A673 (cell line): ENCODE measurements around the gene TTC33. TPM values are rescaled to one million over a fixed set of nuclear protein-coding genes. Genes with fewer than 3 reads are reported as not detected.
"Not testable (repeated sequence)": the region's sequence is repeated elsewhere in the genome, so short reads cannot be mapped to it uniquely, and the experiment has no call there.

ENCODE experiments used
- BruUV-seq: library from RNA; stranded (reverse); fragments of 400-500 nt; replicated peaks from 2 replicates; lab custom pipeline; 2021; lab: Mats Ljungman, UMichigan
- CTCF ChIA-PET: fragments of 300-600 bp; sonication (Branson Sonifier 250); formaldehyde crosslinking; loops from one replicate; lab custom pipeline; 2022; ENCODE audit warnings: antibody characterized with exemption; lab: Charles Lee
- POLR2A ChIA-PET: fragments of 300-600 bp; sonication (Branson Sonifier 250); formaldehyde crosslinking; loops from one replicate; lab custom pipeline; 2022; ENCODE audit warnings: antibody characterized with exemption; ENCODE audit not compliant: low non-redundant PET; lab: Charles Lee
- DNase-seq: peaks from one replicate; pipeline ENCODE4 v3.0.0-alpha.2; 2015; ENCODE audit warnings: low spot score
- H3K27ac ChIP-seq: fragments of 200-600 bp; sonication (generic); 2 replicates; pipeline ENCODE4 v1.5.1; 2016; ENCODE audit warnings: mixed run types, low read depth, mild to moderate bottlenecking, mixed read lengths, antibody characterized with exemption, low read length; ENCODE audit not compliant: poor library complexity, severe bottlenecking
- H3K27me3 ChIP-seq: fragments of 200-600 bp; sonication (generic); replicated peaks from 2 replicates; pipeline ENCODE4 v1.6.1; 2017; ENCODE audit warnings: mixed run types, low read depth, mild to moderate bottlenecking, mixed read lengths, antibody characterized with exemption, low read length; ENCODE audit not compliant: insufficient read depth, poor library complexity
- H3K36me3 ChIP-seq: fragments of 200-600 bp; sonication (generic); 2 replicates; pipeline ENCODE4 v1.6.1; 2016; ENCODE audit warnings: mixed run types, mild to moderate bottlenecking, mixed read lengths, antibody characterized with exemption, low read length; ENCODE audit not compliant: insufficient read depth, poor library complexity, severe bottlenecking
- H3K4me1 ChIP-seq: fragments of 200-600 bp; sonication (generic); 2 replicates; pipeline ENCODE4 v1.6.1; 2017; ENCODE audit warnings: mixed run types, mild to moderate bottlenecking, mixed read lengths, antibody characterized with exemption, low read length; ENCODE audit not compliant: insufficient read depth, poor library complexity, severe bottlenecking
- H3K4me3 ChIP-seq: fragments of 200-600 bp; sonication (generic); 2 replicates; pipeline ENCODE4 v1.5.1; 2016; ENCODE audit warnings: low read depth, mixed run types, mild to moderate bottlenecking, mixed read lengths, low read length; ENCODE audit not compliant: poor library complexity, severe bottlenecking
- H3K9me3 ChIP-seq: fragments of 200-600 bp; sonication (generic); 2 replicates; pipeline ENCODE4 v1.6.1; 2016; ENCODE audit warnings: mixed run types, low read depth, mild to moderate bottlenecking, mixed read lengths, antibody characterized with exemption, low read length; ENCODE audit not compliant: poor library complexity, severe bottlenecking
- EZH2 ChIP-seq: fragments of 200-600 bp; sonication (generic); IDR thresholded peaks from 2 replicates; pipeline ENCODE4 v1.6.1; 2017; ENCODE audit warnings: borderline replicate concordance, low read depth, mild to moderate bottlenecking, mixed read lengths, antibody characterized with exemption, low read length; ENCODE audit not compliant: poor library complexity, severe bottlenecking
- intact Hi-C: fragments of 100-400 bp; cut with micrococcal nuclease; formaldehyde crosslinking; loops from one replicate; pipeline ENCODE4 v1.10.0; 2022; ENCODE audit not compliant: unreplicated experiment
- total RNA-seq: library from RNA; stranded (reverse); gene quantifications from 2 replicates; pipeline ENCODE4 v1.2.3, GENCODE V29; 2021
- TF ChIP-seq, protein P1 (sequence below): fragments of 300-800, 200-600 bp; sonication (generic); conservative IDR thresholded peaks from 2 replicates; pipeline ENCODE4 v1.5.1; 2017; ENCODE audit warnings: low read depth, mild to moderate bottlenecking, antibody characterized with exemption, low read length, moderate library complexity, mixed read lengths

The TTC33 gene
- total RNA-seq, 1 experiment from 2014 or later: 17.0 TPM

DNA sequence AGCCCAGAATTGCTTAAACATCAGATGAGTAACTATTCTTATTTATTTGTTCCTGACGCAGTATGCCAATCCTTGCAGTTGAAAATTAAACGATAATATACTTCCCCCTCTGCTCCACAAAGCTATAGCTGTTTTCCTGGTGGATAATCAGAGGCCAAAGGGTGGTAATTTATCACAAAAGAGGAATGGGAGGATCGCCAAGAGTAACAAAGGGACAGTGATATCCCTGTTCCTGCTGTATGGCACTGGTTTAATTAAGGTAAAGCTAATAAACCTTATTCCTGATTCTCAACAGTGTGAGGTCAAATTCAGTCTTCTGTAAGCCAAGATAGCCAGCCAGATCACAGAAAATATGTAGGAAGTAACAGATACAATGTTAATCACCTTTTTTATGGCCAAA lies 109.5 kb downstream of the TTC33 start:
- no peaks in the 10 kb centered on the region for H3K27me3 ChIP-seq
- TF ChIP-seq, protein P1, sequence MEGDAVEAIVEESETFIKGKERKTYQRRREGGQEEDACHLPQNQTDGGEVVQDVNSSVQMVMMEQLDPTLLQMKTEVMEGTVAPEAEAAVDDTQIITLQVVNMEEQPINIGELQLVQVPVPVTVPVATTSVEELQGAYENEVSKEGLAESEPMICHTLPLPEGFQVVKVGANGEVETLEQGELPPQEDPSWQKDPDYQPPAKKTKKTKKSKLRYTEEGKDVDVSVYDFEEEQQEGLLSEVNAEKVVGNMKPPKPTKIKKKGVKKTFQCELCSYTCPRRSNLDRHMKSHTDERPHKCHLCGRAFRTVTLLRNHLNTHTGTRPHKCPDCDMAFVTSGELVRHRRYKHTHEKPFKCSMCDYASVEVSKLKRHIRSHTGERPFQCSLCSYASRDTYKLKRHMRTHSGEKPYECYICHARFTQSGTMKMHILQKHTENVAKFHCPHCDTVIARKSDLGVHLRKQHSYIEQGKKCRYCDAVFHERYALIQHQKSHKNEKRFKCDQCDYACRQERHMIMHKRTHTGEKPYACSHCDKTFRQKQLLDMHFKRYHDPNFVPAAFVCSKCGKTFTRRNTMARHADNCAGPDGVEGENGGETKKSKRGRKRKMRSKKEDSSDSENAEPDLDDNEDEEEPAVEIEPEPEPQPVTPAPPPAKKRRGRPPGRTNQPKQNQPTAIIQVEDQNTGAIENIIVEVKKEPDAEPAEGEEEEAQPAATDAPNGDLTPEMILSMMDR: no peak
- no peak for TF ChIP-seq EZH2
- no peak overlapping the region for H3K27ac ChIP-seq
- intact Hi-C loops: no loop called here
- no peak for DNase-seq
- H3K36me3 ChIP-seq: no peaks in the 10 kb centered on the region
- POLR2A ChIA-PET: no interaction called here
- no peaks in the 10 kb centered on the region for H3K9me3 ChIP-seq
- H3K4me3 ChIP-seq: no peak overlapping the region
- no peaks in the 10 kb centered on the region for H3K4me1 ChIP-seq
- CTCF ChIA-PET: no interaction called here
- BruUV-seq: no TSS peak

DNA sequence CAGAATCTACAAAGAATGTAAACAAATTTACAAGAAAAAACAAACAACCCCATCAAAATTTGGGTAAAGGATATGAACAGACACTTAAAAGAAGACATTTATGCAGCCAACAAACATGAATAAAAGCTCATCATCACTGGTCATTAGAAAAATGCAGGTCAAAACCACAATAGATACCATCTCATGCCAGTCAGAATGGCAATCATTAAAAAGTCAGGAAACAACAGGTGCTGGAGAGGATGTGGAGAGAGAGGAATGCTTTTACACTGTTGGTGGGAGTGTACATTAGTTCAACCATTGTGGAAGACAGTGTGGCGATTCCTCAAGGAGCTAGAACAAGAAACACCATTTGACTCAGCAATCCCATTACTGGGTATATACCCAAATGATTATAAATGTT lies 116.2 kb downstream of the TTC33 start:
- H3K27ac ChIP-seq, intact Hi-C loops, H3K4me3 ChIP-seq, H3K36me3 ChIP-seq, H3K4me1 ChIP-seq, H3K27me3 ChIP-seq, DNase-seq, H3K9me3 ChIP-seq, CTCF ChIA-PET, POLR2A ChIA-PET, BruUV-seq: not testable (repeated sequence)

DNA sequence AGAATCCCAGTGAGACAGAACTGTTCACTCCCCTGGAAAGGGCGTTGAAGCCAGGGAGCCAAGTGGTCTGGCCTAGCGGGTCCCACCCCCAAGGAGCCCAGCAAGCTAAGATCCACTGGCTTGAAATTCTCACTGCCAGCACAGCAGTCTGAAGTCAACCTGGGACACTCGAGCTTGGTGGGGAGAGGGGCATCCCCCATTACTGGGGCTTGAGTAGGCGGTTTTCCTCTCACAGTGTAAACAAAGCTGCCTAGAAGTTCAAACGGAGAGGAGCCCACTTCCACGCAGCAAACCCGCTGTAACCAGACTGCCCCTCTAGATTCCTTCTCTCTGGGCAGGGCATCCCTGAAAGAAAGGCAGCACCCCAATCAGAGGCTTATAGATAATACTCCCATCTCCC lies 121.2 kb downstream of the TTC33 start:
- Histone ChIP-seq H3K4me3 (no peak overlapping the region), H3K27me3 (no peaks in the 10 kb centered on the region), H3K27ac (no peak overlapping the region), H3K36me3 (no peaks in the 10 kb centered on the region), H3K4me1 (no peaks in the 10 kb centered on the region), H3K9me3 (no peaks in the 10 kb centered on the region)
- CTCF ChIA-PET: no interaction called here
- no peak for TF ChIP-seq EZH2
- TF ChIP-seq, protein P1: no peak
- intact Hi-C loops: no loop called here
- POLR2A ChIA-PET: no interaction called here
- BruUV-seq: no TSS peak
- DNase-seq: no peak

DNA sequence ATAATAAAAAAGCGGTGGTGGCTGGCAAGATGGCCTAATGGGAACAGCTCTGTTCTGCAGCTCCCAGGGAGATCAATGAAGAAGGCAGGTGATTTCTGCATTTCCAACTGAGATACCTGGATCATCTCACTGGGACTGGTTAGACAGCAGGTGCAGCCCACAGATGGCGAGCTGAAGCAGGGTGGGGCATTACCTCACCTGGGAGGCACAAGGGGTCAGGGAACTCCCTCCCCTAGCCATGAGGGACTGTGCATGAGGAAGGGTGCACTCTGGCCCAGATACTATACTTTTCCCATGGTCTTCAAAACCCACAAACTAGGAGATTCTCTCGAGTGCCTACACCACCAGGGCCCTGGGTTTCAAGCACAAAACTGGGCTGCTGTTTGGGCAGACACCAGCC lies 121.6 kb downstream of the TTC33 start:
- no peak for TF ChIP-seq EZH2
- TF ChIP-seq, protein P1: no peak
- H3K4me1 ChIP-seq: no peaks in the 10 kb centered on the region
- no peak for DNase-seq
- no peaks in the 10 kb centered on the region for H3K9me3 ChIP-seq
- CTCF ChIA-PET: no interaction called here
- intact Hi-C loops: no loop called here
- no peaks in the 10 kb centered on the region for H3K36me3 ChIP-seq
- H3K27ac ChIP-seq: no peak overlapping the region
- POLR2A ChIA-PET: no interaction called here
- H3K4me3 ChIP-seq: no peak overlapping the region
- BruUV-seq: no TSS peak
- H3K27me3 ChIP-seq: no peaks in the 10 kb centered on the region
